Activated CD4-positive, alpha-beta T cell treated with anti-CD3 and anti-CD28 coated beads, Interleukin-2, amount 50 U/mL, for 4 hours (primary cell): Measurements from ENCODE around the gene MOSMO.
A peak's percentile ranks its signal among the peaks of the same experiment; 100 is the strongest.
"Not testable (repeated sequence)": the region's sequence is repeated elsewhere in the genome, so short reads cannot be mapped to it uniquely, and the experiment has no call there.

Experiments used
- DNase-seq, 2 experiments: peaks; one replicate each; pipeline ENCODE4 v3.0.0-alpha.2; 2020

MOSMO gene

GRCh38 chr16:22007509-22008214 is at the start of gene MOSMO:
Gene MOSMO (plus strand): TSS chr16:22008111. CDS start chr16:22008302, 191 bp downstream.
- peak; percentile 54 to 62 for DNase-seq

GRCh38 chr16:21959050-21959449 is 48.9 kb upstream of the MOSMO start:
- no peak for DNase-seq

- no peak for DNase-seq
Observed at GRCh38 chr16:21962475-21962874, 45.4 kb upstream of the MOSMO start.

GRCh38 chr16:21963887-21964286 is 44.0 kb upstream of the MOSMO start:
- DNase-seq = no peak

GRCh38 chr16:21964353-21964752 is 43.6 kb upstream of the MOSMO start:
- DNase-seq = no peak

GRCh38 chr16:21971856-21972255 is 36.1 kb upstream of the MOSMO start:
- DNase-seq = no peak

GRCh38 chr16:21973945-21974344 is 34.0 kb upstream of the MOSMO start:
- DNase-seq = no peak

GRCh38 chr16:21980032-21980431 is 27.9 kb upstream of the MOSMO start:
- DNase-seq = no peak

GRCh38 chr16:21982108-21982507 is 25.8 kb upstream of the MOSMO start:
- DNase-seq = no peak

GRCh38 chr16:21984062-21984461 is 23.8 kb upstream of the MOSMO start:
- no peak for DNase-seq

GRCh38 chr16:21985524-21985923 is 22.4 kb upstream of the MOSMO start:
- no peak for DNase-seq

- no peak for DNase-seq
Observed at GRCh38 chr16:21986692-21987246, 21.1 kb upstream of the MOSMO start.

GRCh38 chr16:21987498-21987897 is 20.4 kb upstream of the MOSMO start:
- no peak for DNase-seq

- no peak for DNase-seq
Observed at GRCh38 chr16:21989133-21989532, 18.8 kb upstream of the MOSMO start.

- no peak for DNase-seq
Observed at GRCh38 chr16:21989751-21990150, 18.2 kb upstream of the MOSMO start.

- DNase-seq = no peak
Observed at GRCh38 chr16:21990381-21990944, 17.4 kb upstream of the MOSMO start.

GRCh38 chr16:21991621-21992020 is 16.3 kb upstream of the MOSMO start:
- DNase-seq = no peak

GRCh38 chr16:21994856-21995465 is 12.9 kb upstream of the MOSMO start:
- DNase-seq = no peak

- DNase-seq = no peak
Observed at GRCh38 chr16:21996923-21997696, 10.8 kb upstream of the MOSMO start.

- DNase-seq = no peak
Observed at GRCh38 chr16:21997697-21998480, 10.0 kb upstream of the MOSMO start.

GRCh38 chr16:22001591-22001990 is 6.3 kb upstream of the MOSMO start:
- DNase-seq = no peak

- not testable (repeated sequence) for DNase-seq
Observed at GRCh38 chr16:22002047-22002446, 5.9 kb upstream of the MOSMO start.
